Activated CD8-positive, alpha-beta memory T cell treated with anti-CD3 and anti-CD28 coated beads for 48 hours (primary cell): ENCODE results near the gene TNXB.
"Not testable (repeated sequence)": the region's sequence is repeated elsewhere in the genome, so short reads cannot be mapped to it uniquely, and the experiment has no call there.

Source experiments
- DNase-seq, 3 experiments: peaks; one replicate each; pipeline ENCODE4 v3.0.0-alpha.2; 2020; ENCODE audit warnings: low read depth in 2 of 3, low spot score in 2 of 3

Gene TNXB

DNA sequence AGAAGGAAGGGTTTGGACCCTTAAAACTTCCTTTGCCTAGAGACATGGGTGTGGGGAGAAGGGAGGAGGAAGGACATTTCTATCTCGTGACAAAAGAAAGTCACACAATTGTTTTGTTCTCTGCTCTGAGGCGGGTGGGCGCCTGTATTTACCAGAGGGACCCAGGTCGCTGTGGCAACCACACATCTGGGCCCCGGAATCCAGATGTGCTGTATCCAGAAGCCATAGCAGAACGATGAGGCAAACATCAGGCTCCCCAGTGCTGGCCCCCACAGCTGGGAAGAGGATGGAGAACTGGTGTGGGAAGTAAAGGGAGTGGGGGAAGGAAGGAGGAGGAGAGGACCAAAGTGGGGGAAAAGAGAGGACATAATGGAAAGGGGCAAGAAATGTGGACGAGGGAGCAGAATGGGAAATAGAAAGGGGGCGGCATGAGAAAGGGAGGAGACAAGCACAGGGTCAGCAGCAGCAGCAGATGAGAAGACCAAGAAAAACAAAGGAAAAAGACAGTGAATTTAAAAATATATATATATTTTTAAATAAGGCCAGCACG is 3.4 kb upstream of the TNXB start:
- no peak for DNase-seq

DNA sequence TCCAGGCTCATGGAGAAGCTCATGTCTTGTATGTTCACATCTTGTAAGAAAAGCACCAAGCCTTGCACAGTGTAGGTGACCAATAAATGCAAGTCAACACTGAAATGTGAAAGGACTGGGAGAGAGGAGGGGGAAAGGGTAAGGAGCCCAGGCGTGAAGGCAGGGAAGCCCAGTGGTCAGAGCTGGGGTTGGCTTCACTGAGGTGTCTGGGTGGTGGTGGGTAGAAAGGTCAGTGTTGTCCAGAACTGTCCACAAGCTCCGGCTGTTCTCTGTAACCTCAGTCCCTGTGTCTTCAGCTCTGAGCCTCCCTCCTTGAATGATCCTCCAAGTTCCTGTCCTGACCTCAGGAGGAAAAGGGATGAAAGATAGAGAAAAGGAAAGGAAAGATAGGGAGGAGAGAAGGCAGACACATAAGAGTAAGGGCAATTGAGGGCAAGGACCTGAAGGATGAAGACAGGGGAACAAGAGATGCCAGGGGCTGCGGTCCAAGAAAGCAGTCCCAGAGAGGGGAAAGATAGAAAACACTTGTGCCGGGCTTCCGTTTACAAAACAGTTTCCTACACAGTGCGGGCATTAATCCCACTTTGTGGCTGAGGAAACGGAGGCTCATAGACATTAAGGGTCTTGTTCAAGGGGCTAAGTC is 2.4 kb upstream of the TNXB start:
- DNase-seq = no peak

GRCh38 chr6:32110632-32111031 is 1.5 kb upstream of the TNXB start:
- no peak for DNase-seq

GRCh38 chr6:32109765-32110160 is 625 bp upstream of the TNXB start:
- no peak for DNase-seq

GRCh38 chr6:32108727-32109113 is 418 bp downstream of the TNXB start:
- DNase-seq = no peak

DNA sequence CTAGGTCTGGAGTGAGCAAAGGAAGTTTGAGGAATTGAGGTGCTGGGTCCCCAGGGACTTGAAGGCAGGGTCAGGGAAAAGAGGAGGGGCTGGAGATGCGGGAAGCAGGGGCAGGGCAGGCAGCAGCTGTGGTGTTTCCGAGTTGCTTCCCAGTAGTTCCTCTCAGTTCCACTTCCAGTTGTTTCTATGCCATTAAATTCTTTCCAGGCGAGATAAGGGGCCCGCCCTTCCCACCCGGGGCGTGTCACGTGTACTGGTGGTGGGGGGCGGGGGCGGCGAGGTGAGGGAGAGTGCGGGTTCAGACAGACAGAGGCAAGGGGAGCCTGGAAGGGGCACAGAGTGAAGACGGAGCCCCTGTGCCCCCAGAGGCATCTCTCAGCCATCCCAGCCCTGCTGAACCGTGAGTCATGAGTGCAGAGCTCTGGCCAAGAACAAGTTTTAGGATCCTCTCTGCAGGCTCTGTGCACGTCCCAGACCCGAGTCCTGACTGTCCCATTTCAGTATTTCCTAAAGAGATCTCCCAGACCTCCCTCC is 977 bp downstream of the TNXB start:
- no peak for DNase-seq

DNA sequence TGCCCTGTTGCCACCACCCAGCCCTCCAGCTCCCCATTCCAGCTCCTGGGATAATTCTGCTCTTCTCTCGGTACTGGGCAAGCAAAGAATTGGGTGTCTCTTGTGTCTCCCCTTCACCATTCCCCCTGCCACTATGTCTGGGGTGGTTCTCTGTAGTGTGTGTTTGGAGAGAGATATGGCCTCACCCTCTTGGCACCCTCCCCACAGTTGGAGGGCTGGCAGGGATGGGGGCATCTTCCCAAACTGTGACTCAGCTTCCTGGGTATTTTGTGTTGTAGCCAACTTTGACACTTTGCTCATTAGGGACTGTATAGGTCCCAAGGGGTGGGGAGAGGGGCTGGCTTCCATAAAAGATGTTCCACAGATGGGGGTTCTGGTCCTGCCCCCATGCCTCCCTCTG is 1.7 kb downstream of the TNXB start:
- no peak for DNase-seq

DNA sequence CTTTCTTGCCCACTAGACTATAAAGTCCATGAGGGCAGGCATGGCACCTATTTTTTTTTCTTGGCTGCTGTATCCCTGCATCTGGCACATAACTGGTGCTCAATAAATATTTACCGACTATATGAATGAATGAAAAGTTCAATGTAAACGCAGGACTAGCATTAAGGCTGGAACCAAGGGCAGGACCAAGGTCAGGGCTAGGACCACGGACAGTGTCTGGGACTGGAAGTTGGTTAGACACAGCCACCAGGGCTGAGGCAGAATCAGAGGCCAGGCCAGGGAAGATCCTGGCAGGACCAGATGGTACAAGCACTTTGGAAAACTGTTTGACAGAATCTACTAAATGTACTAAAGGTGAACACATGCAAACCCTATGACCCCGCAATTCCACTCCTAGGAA is 3.7 kb downstream of the TNXB start:
- DNase-seq = no peak

DNA sequence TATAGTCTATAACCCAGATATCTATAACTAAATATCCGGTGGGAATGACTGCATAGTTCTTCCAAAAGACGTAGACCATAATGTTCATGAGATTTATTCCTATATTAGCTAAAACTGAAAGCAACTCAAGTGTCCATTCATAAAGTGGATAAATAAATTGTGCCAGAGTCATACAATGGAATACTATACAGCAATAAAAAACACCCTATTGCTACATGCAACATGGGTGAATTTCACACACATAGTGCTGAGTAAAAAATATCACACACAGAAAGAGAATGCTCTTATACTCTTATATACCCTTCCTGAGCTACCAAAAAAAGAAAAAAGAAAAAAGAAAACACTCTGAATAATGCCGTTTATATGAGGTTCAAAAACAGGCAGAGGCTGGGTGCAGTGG is 6.9 kb downstream of the TNXB start:
- DNase-seq = no peak

DNA sequence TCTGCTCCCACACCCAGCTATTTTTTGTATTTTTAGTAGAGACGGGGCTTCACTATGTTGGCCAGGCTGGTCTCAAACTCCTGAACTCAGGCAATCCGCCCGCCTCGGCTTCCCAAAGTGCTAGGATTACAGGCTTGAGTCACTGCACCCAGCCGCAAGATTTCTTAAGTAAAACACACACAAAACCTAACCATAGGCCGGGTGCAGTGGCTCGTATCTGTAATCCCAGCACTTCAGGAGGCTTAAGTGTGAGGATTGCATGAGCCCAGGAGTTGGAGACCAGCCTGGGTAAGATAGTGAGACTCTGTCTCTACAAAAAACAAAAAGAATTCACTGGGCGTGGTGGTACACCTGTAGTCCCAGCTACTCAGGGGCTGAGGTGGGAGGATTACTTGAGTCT is 8.9 kb downstream of the TNXB start:
- DNase-seq = not testable (repeated sequence)

DNA sequence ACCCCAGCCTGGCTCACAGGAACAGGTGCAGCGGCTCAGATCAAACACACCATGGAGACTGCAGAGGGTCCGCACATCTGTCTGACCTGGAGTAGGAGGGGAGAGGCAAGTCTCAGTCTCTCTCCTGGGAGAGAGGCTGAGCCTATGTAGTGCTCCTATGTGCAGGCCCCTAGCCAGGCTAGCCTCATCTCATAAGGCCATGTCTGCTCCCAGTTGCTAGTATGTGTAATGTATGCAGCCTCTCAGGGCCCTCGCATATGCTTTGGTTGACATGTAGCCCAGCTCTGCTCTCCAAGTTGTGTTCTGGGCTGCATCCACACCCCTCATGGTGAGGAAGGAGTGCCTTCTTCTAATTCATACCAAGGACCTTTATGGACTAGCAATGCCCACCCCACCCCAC is 11.8 kb downstream of the TNXB start:
- no peak for DNase-seq

DNA sequence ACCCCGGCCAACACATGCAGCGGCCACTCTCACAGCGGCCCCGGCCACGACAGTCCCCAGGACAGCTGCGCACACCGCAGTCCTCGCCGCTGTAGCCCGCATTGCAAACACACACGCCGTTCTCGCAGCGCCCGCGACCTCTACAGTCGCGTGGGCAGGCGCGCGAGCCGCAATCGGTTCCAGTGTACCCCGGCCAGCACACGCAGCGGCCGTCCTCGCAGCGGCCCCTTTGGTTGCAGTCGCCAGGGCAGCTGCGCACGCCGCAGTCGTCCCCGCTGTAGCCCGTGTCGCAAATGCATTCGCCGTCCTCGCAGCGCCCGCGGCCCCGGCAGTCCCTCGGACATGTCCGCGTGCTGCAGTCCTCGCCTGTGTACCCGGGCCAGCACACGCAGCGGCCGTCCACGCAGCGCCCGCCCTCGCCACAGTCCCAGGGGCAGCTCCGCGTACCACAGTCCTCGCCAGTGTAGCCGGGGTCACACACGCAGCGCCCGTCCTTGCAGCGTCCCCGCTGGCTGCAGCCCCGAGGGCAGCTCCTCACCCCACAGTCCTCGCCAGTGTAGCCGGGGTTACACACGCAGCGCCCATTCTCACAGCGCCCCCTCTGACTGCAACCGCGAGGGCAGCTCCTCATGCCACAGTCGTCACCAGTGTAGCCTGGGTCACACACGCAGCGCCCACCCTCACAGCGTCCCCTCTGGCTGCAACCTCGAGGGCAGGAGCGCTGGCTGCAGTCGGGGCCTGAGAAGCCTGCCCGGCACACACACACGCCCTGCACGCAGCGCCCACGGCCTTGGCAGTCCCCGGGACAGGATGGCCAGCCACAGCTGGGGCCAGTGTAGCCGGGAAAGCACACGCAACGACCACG is 12.5 kb downstream of the TNXB start:
- no peak for DNase-seq

DNA sequence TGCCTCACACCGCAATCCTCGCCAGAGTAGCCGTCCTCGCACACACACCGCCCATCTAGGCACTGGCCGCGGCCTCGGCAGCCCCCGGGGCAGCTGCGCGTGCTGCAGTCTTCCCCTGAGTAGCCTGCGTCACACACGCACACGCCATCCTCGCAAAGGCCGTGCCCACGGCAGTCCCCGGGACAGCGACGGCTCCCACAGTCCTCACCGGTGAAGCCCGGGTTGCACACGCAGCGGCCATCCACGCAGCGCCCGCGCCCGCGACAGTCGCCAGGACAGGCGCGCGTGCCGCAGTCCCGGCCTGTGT is 13.1 kb downstream of the TNXB start:
- no peak for DNase-seq

DNA sequence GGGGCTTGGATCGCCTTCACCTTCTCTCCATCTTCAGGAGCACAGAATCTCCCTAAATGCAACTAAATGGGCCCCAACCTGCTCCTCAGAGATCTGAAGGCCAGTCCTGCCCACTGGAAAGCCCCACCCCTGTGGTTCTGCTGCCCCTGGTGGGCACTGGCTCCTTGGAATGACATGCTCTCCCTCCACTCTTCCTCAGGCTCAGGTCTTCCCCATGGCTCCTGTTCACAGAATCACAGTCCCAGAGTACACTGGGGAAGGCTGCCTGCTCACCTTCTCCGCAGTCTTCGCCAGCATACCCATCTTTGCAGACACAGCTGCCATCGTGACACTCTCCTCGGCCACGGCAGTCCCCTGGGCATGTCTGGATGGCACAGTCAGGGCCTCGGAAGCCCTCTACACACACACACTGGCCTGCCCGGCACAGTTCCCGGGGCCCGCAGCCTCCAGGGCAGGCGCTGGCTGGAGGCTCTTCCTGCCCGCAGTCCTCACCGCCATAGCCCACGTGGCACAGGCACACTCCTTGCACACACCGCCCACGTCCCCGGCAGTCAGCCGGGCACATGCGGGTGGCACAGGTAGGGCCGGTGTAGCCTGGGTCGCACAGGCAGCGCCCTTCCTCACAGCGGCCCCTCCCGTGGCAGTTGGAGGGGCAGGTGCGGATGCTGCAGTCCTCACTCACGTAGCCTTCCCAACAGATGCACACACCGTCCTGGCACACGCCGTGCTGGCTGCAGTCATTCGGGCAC is 13.6 kb downstream of the TNXB start:
- DNase-seq = no peak

GRCh38 chr6:32092760-32093497 is 16.2 kb downstream of the TNXB start:
- DNase-seq = no peak

- DNase-seq = no peak
These were observed 19.9 kb downstream of the TNXB start for GRCh38 chr6:32089082-32089828.

DNA sequence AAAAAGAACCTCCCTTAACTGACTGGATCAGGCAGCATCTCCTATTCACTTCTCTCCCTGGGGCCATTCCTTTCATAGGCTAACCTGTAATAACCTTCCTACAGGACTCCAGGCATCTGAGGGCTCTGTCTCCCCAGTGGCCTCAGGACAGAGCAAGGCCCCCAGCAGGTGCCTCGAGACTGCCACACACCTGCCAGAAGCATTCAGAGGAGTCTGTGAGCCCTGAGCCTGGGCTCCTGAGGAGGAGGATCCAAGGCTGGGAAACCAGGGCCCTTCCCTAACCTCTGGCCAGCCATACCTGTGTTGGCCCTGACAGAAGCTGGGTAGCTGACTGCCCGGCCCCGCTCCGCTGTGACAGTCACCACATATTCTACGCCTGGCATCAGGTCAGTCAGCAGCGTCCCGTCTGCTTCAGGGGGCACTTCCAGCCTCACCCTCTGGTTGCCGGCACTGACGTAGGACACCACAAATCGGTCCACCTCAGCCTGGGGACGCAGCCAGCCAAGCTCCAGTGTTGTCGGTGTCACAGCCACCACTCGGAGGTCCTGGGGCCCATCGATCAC is 20.6 kb downstream of the TNXB start:
- no peak for DNase-seq

DNA sequence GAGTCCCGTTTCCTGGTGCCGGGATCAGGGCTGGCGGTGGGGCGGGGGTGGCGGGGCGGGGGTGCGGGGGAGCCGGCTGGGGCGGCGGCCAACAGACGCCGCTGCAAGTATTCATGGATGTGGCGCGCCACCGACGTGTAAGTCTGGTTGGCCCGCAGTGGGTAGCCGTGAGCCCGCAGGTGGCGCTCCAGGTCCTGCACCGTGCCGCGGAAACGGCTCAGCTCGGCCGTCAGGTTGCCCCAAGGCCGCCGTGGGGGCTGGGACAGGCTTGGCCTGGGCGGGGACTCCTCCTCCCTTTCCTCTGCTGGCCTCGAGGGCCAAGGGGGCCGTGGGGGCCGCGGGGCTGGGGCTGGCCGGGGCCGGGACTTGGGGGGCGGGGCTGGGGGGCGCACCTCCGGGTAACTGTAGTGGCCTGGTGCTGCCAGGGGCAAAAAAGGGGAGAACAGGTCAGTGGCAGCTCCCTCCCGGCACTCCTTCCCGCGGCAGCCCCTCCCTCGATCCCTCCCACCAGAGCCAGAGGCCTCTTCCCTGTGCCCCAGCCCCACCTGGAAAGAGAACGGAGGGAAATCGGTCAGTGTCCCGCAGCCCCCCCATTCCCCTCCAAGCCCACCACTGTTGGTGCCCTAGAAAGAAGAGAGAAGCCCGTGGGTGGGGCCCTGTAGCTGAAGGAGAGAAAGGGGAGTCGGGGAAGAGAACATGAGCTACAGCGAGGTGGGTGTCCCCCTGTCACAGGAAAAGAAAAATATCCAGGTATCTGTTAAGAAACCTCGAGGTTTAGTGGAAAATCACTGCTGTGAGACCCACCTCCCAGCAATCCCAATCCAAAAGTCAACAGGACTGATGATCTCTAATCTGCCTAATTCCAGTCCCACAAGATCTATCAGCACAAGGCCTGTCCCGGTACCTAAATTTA is 21.3 kb downstream of the TNXB start:
- DNase-seq = peak; percentile 32 to 47 (median 40)
